ENCODE results near the gene CALR3.

Gene CALR3

GRCh38 chr19:16429066-16429758, 66.8 kb downstream of the CALR3 start:
- peak; percentile 94 for DNase-seq (ENCODE audit: low spot score)

Measured in cerebellar cortex (tissue), 1 donor.